ENCODE results near the gene UTP4. TPM values are rescaled to one million over a fixed set of nuclear protein-coding genes. Genes with fewer than 3 reads are reported as not detected.

Gene UTP4
- total and polyA plus RNA-seq, 2 donors (not counting 3 experiments of a cell fraction or from before 2014, with no cell fraction given): 56.1 to 59.5 TPM

DNA sequence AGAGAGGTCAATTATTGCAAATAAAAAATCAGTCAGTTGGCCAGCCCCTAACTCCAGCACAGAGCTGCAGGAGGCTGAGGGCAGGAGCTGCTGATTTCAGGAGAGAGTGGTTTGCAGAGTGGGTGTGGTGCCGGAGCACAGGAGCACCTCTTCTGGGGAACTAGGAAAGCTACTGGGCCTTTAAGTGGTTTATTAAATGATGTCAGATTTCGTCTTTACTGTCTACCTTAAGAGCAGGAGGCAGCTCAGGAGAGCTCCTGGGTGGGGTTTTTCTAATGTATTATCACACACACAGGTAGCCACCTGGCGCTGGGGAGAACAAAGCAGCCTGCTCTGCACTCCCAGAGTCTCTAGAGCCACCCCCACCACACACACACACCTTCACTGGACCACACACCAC, 38.5 kb upstream of the UTP4 start:
- TF ChIP-seq JUN (IDR thresholded peaks at IDR 0.05; ENCODE audit: borderline replicate concordance, insufficient read depth, insufficient read length, low read depth) (no peak), MYC (IDR thresholded peaks at IDR 0.05; ENCODE audit: low read depth, low read length) (no peak), POLR2AphosphoS5 (IDR thresholded peaks at IDR 0.05; ENCODE audit: insufficient read depth, low read depth, low read length) (no peak), CTCF (IDR thresholded peaks at IDR 0.05; ENCODE audit: extremely low read depth in 1 of 2, insufficient read depth in 1 of 2, low read depth in 1 of 2, low read length in 2 of 2) (no peak)
- FAIRE-seq: no peak
- H3K9me3 ChIP-seq (replicated peaks; ENCODE audit: control insufficient read depth, insufficient read depth, low read length): no peaks in the 10 kb centered on the region

GRCh38 chr16:69094501-69094900, 37.9 kb upstream of the UTP4 start:
- no peaks in the 10 kb centered on the region for H4K20me1 ChIP-seq (replicated peaks; ENCODE audit: control insufficient read depth, extremely low read depth, insufficient read depth, low read length)
- no TSS peak for BruUV-seq (replicated peaks)
- no peak for FAIRE-seq
- no peaks in the 10 kb centered on the region for H3K9me3 ChIP-seq (replicated peaks; ENCODE audit: control insufficient read depth, insufficient read depth, low read length)
- no peaks in the 10 kb centered on the region for H3K9me1 ChIP-seq (replicated peaks; ENCODE audit: control insufficient read depth, extremely low read depth, insufficient read depth, low read length)
- no peak overlapping the region for H3K4me2 ChIP-seq (ENCODE audit: insufficient read depth, low read length)
- intact Hi-C loops (cut with micrococcal nuclease) (no loop called here), dilution Hi-C loops (cut with MboI; ENCODE audit: extremely low pct_ligation_motif_present, low sequenced_read_pairs) (no loop called here)
- CTCF ChIA-PET: interaction anchor here (0.6 to 4.4 kb wide), 6 partner anchors 11 to 202 kb away, joined by 3 to 14 read pairs (median 3); partner anchors contain the start of gene HAS3
- no peaks in the 10 kb centered on the region for H3K36me3 ChIP-seq (ENCODE audit: control insufficient read depth in 2 of 2, extremely low read depth in 1 of 2, insufficient read depth in 2 of 2, low read length in 2 of 2)
- H3K27me3 ChIP-seq (ENCODE audit: control insufficient read depth in 2 of 2, insufficient read depth in 2 of 2, low read length in 2 of 2): no peaks in the 10 kb centered on the region
- H3K4me3 ChIP-seq (replicated peaks in 1 of 3; ENCODE audit: insufficient read depth in 1 of 3, low read depth in 1 of 3, low read length in 3 of 3): no peak overlapping the region
- H3K4me1 ChIP-seq (ENCODE audit: control insufficient read depth, extremely low read depth, insufficient read depth, low read length): no peaks in the 10 kb centered on the region
- H3K9ac ChIP-seq (replicated peaks; ENCODE audit: extremely low read depth, insufficient read depth, low read length): no peak overlapping the region
- H2AFZ ChIP-seq (ENCODE audit: low read depth, low read length): no peak overlapping the region
- POLR2A ChIA-PET: no interaction called here
- DNase-seq (ENCODE audit: low read depth, low spot score): no peak
- TF ChIP-seq GATA2 (IDR thresholded peaks at IDR 0.05; ENCODE audit: insufficient read depth, insufficient read length, low read depth, low read length): no peak
- no peak overlapping the region for H3K27ac ChIP-seq (ENCODE audit: insufficient read depth, low read depth, low read length)
- no peaks in the 10 kb centered on the region for H3K79me2 ChIP-seq (ENCODE audit: control insufficient read depth, insufficient read depth, low read length)

More for the DNA sequence above, 38.5 kb upstream of the UTP4 start:
- no peak overlapping the region for H3K27ac ChIP-seq (ENCODE audit: insufficient read depth, low read depth, low read length)
- CTCF ChIA-PET: interaction anchor here (0.9 to 4.4 kb wide), 4 partner anchors 12 to 121 kb away, joined by 3 to 14 read pairs (median 3); partner anchors contain the start of gene HAS3
- no TSS peak for BruUV-seq (replicated peaks)
- H4K20me1 ChIP-seq (replicated peaks; ENCODE audit: control insufficient read depth, extremely low read depth, insufficient read depth, low read length): no peaks in the 10 kb centered on the region
- H3K4me1 ChIP-seq (ENCODE audit: control insufficient read depth, extremely low read depth, insufficient read depth, low read length): peaks cover 3% of the 10 kb centered on the region
- H2AFZ ChIP-seq (ENCODE audit: low read depth, low read length): no peak overlapping the region
- H3K9me1 ChIP-seq (replicated peaks; ENCODE audit: control insufficient read depth, extremely low read depth, insufficient read depth, low read length): no peaks in the 10 kb centered on the region
- intact Hi-C loops (cut with micrococcal nuclease): no loop called here
- H3K27me3 ChIP-seq (ENCODE audit: control insufficient read depth in 2 of 2, insufficient read depth in 2 of 2, low read length in 2 of 2): no peaks in the 10 kb centered on the region
- H3K9ac ChIP-seq (replicated peaks; ENCODE audit: extremely low read depth, insufficient read depth, low read length): no peak overlapping the region
- no peak for DNase-seq (ENCODE audit: low read depth, low spot score)
- no peak overlapping the region for H3K4me3 ChIP-seq (replicated peaks in 1 of 3; ENCODE audit: insufficient read depth in 1 of 3, low read depth in 1 of 3, low read length in 3 of 3)
- no peaks in the 10 kb centered on the region for H3K36me3 ChIP-seq (ENCODE audit: control insufficient read depth in 2 of 2, extremely low read depth in 1 of 2, insufficient read depth in 2 of 2, low read length in 2 of 2)
- dilution Hi-C loops (cut with MboI; ENCODE audit: extremely low pct_ligation_motif_present, low sequenced_read_pairs): no loop called here
- no peak overlapping the region for H3K4me2 ChIP-seq (ENCODE audit: insufficient read depth, low read length)
- POLR2A ChIA-PET: interaction anchor here (0.6 kb wide), 1 partner anchor 106 kb away, joined by 8 read pairs; no protein-coding TSS in a partner anchor
- H3K79me2 ChIP-seq (ENCODE audit: control insufficient read depth, insufficient read depth, low read length): no peaks in the 10 kb centered on the region

Measured in endothelial cell of umbilical vein (primary cell).